H4 (cell line): ENCODE measurements around the gene FAM9C. TPM values are rescaled to one million over a fixed set of nuclear protein-coding genes. Genes with fewer than 3 reads are reported as not detected.

ENCODE experiments used
- total RNA-seq: library from RNA; depleted of rRNA; stranded (reverse); fragments of >200 nt; shearing (Covaris generic); gene quantifications from 2 replicates; pipeline ENCODE4 v1.2.3, GENCODE V29; 2014; rRNA removed

The FAM9C gene
- total RNA-seq, 1 experiment from 2014 or later, result not detected

Other genes with a start within 250 kb of the FAM9C start
- 0.04 TPM in 1 of 2 replicates, not detected in the other for gene TLR7, start 177.5 kb downstream of the FAM9C start, total RNA-seq
- gene TLR8, start 138.0 kb downstream of the FAM9C start, total RNA-seq, result not detected in 2 replicates
- 6,124 and 7,364 TPM in 2 replicates for gene TMSB4X, start 69.5 kb downstream of the FAM9C start, total RNA-seq